Rectal smooth muscle tissue (tissue), 1 donor: ENCODE data around the gene RFFL.

Experiments used
- H3K27ac ChIP-seq: one replicate; pipeline ENCODE4 v1.7.0; 2013; ENCODE audit warnings: low read depth, low read length, inconsistent platforms
- H3K27me3 ChIP-seq: one replicate; pipeline ENCODE4 v1.7.0; 2013; ENCODE audit warnings: low read length; ENCODE audit not compliant: control insufficient read depth, insufficient read depth
- H3K36me3 ChIP-seq: one replicate; pipeline ENCODE4 v1.7.0; 2013; ENCODE audit warnings: low read length; ENCODE audit not compliant: control insufficient read depth, insufficient read depth
- H3K4me1 ChIP-seq: one replicate; pipeline ENCODE4 v1.7.0; 2013; ENCODE audit warnings: low read length; ENCODE audit not compliant: control insufficient read depth, insufficient read depth
- H3K4me3 ChIP-seq: one replicate; pipeline ENCODE4 v1.7.0; 2013; ENCODE audit warnings: low read length
- H3K9ac ChIP-seq: one replicate; pipeline ENCODE4 v1.7.0; 2013; ENCODE audit warnings: low read length

Gene RFFL

DNA sequence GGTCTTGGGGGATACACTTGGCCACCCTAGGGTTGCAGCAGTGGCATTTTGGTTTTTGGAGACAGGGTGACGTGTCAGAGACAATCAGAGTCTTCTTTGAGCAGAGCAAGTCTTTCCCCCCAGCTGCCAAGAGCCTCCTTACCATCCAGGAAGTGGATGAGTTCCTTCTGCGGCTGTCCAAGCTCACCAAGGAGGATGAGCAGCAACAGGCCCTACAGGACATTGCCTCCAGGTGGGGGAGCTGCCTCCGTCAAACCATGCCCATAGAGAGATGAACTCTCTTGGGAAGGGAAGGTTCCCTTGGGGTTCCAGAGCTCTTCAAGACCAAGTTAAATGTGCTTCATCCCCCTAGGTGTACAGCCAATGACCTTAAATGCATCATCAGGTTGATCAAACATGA is 71.9 kb downstream of the RFFL start:
- H3K36me3 ChIP-seq, result peaks cover 24% of the 10 kb centered on the region

DNA sequence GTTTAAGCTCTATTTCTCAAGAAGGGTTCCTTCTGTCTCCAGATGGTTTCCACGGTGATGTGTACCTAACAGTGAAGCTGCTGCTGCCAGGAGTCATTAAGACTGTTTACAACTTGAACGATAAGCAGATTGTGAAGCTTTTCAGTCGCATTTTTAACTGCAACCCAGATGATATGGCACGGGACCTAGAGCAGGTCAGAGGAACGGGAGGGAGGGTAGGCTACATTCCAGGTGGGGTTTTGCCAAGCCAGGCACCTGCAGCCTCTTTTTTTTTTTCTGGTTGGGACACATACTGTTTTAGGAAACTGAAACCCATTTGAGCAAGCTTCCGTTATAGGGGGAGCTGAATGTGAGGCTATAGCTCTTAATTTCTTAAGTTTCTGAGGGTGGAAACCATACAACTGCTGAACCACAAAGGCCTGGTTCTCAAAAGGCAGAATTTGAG is 72.6 kb downstream of the RFFL start:
- Histone ChIP-seq H3K27me3 (no peaks in the 10 kb centered on the region), H3K27ac (peak overlapping the region; percentile 18), H3K9ac (no peak overlapping the region), H3K4me3 (no peak overlapping the region), H3K4me1 (peaks cover 3% of the 10 kb centered on the region), H3K36me3 (peaks cover 24% of the 10 kb centered on the region)

More for the DNA sequence above, 71.9 kb downstream of the RFFL start:
- Histone ChIP-seq H3K4me3 (no peak overlapping the region), H3K27ac (peak overlapping the region; percentile 18), H3K9ac (no peak overlapping the region), H3K27me3 (no peaks in the 10 kb centered on the region), H3K4me1 (peaks cover 3% of the 10 kb centered on the region)

DNA sequence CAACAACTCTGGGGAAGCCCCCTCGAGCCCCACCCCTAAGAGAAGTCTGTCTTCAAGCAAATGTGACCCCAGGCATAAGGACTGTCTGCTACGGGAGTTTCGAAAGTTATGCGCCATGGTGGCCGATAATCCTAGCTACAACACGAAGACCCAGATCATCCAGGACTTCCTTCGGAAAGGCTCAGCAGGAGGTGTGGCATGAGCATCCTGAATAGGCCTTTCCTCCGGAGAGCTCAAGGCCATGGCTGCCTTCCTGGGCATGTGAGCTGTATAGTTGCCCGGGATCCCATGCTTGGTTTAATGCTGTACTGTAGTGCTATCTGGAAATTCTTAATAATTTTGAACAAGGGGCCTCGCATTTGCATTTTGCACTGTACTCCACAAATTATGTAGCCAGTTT is 74.0 kb downstream of the RFFL start:
- H3K9ac ChIP-seq, result no peak overlapping the region
- no peak overlapping the region for H3K4me3 ChIP-seq
- H3K27ac ChIP-seq, result no peak overlapping the region
- H3K36me3 ChIP-seq, result peaks cover 24% of the 10 kb centered on the region
- H3K27me3 ChIP-seq, result no peaks in the 10 kb centered on the region
- peaks cover 3% of the 10 kb centered on the region for H3K4me1 ChIP-seq

DNA sequence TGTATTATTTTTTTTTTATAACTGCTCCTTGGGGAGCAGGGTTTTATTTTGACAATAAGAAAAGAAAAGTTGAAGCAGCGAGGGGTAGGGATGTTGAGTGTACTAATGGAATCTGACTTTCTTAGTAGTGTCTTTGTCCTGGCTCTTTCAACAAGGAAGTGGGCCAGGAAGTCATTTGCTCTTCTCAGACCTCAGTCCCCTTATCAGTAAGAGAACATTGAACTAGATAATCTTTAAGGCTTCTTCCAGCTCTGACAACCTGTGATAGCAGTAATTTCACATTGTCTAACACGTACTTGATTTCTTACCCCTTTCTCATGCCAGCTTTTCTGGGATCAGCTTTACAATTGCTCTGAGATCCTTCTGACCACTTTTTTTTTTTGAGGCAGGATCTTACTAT is 74.9 kb downstream of the RFFL start:
- Histone ChIP-seq H3K4me3 (no peak overlapping the region), H3K9ac (no peak overlapping the region), H3K27ac (no peak overlapping the region), H3K4me1 (peaks cover 3% of the 10 kb centered on the region), H3K27me3 (no peaks in the 10 kb centered on the region), H3K36me3 (peaks cover 21% of the 10 kb centered on the region)

DNA sequence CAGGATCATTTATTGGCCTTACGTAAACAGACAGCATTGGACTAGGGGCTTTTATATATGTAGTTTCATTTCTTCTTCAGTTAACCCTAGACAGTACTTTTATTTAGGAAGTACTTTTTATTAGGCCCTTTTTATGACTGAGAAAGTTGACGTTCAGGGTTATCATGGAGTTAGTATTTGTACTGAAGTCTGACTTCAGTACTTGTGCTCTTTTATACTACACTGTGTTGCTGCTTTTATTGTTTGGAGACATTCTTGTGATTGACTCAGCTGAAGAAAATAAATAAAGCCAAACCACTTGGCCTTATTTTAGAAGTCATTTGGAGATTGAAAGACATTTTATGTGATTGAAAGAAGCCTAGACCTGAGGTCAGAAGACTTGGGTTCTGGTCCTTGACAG is 76.3 kb downstream of the RFFL start:
- Histone ChIP-seq H3K27me3 (no peaks in the 10 kb centered on the region), H3K27ac (no peak overlapping the region), H3K36me3 (peaks cover 17% of the 10 kb centered on the region), H3K4me1 (peaks cover 7% of the 10 kb centered on the region), H3K4me3 (no peak overlapping the region), H3K9ac (no peak overlapping the region)

DNA sequence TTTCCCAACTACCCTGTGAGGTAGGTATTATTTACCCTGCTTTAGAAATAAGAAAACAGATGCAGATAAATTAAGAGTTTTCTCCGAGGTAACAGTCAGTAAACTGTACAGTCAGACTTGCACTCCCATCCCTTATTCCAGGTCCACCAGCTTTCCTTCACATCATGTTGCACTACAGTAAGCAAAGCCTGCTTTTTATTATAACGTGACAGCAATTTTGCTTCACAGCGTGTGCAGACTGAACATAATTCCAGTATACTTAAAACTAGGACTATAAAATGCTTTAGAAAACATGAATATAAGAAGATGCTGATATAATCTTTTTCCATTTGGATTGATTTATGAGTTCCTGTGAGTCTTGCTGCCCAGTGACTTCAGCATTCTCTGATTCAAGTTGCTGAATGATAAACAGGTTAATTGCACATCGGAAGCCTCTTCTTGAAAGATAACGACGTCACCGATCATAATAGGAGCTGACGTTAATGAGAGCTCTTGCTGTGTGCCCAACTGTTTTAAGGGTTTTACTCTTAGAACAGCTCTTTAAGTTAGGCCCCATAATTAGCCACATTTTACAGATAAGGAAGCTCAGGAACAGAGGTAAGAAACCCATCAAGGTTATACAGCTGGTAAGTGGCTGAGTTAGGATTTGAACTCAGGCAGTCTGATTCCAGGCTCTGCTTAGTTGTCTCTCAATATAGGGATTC is 81.8 kb downstream of the RFFL start:
- no peaks in the 10 kb centered on the region for H3K36me3 ChIP-seq

DNA sequence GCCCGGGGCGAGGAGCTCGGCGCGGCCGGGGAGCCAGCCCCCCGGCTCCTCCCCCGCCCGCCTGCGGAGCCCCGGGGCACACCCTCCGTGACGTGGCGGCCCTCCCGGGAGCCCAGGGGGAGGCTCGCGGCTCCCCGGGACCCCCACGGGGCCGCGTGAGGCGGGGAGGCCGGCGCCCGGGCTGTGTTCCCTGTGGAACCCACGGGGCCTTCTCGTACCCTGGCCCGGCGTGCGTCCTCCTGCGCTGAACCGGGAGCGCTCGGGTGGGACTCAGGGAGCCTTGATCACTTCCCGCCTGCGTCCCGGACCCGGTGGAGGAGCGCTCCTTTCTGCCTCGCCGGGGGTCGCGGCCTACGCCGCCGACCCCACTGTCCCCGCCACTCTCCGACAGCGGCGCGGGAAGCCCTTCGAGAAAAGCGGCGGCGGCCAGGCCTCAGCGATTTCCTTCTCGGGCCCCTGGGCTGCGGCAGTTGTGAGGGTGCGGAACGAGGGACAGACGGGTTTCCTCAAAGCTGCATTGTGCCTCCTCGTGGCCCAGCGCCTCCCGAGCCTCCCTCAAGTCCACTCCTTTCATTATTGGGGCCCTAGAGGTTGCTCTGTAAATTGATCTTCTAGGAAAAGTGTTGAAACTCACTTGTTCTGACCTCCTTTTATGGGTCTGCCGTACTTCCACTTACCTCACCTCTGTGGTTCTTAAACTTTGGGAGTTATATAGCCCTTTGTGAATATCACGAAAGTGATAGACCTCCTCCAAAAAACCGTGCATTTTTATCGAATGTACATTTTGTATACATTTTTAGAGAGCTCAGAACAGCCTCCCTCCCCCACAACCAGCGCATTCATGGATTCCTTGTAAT is 82.6 kb downstream of the RFFL start:
- Histone ChIP-seq H3K4me1 (peaks cover 20% of the 10 kb centered on the region), H3K36me3 (no peaks in the 10 kb centered on the region), H3K27ac (peak overlapping the region; percentile 98), H3K27me3 (no peaks in the 10 kb centered on the region), H3K9ac (peak overlapping the region; percentile 97), H3K4me3 (peak overlapping the region; percentile 78)

More for the DNA sequence above, 81.8 kb downstream of the RFFL start:
- Histone ChIP-seq H3K4me1 (peaks cover 20% of the 10 kb centered on the region), H3K9ac (peak overlapping the region; percentile 97), H3K4me3 (peak overlapping the region; percentile 78), H3K27me3 (no peaks in the 10 kb centered on the region), H3K27ac (peak overlapping the region; percentile 98)

DNA sequence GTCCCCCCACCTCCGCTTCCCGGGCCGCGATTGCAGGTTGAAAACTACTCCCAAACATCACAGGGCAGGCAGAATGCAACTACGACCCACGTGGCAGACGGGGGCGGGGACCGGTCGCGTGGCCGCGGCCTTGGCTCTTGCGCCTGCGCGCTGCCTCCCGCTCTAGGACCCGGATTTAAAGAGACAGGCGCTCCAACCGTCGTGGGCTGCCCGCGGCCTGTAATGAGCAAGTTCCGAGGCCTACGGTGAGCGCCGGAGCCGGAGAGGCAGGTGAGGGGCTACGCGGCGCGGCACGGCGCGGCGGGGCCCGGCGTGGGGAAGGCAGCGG is 83.2 kb downstream of the RFFL start, which contains the start of gene LIG3:
TSS of gene LIG3 (plus strand) at position 160 of the 328 bp plus-strand sequence. CDS start 2,494 bp downstream, outside the sequence.
- Histone ChIP-seq H3K27ac (peak within 1 kb of the TSS; percentile 98), H3K27me3 (no peaks in the 10 kb centered on the region), H3K4me1 (peaks cover 20% of the 10 kb centered on the region)

DNA sequence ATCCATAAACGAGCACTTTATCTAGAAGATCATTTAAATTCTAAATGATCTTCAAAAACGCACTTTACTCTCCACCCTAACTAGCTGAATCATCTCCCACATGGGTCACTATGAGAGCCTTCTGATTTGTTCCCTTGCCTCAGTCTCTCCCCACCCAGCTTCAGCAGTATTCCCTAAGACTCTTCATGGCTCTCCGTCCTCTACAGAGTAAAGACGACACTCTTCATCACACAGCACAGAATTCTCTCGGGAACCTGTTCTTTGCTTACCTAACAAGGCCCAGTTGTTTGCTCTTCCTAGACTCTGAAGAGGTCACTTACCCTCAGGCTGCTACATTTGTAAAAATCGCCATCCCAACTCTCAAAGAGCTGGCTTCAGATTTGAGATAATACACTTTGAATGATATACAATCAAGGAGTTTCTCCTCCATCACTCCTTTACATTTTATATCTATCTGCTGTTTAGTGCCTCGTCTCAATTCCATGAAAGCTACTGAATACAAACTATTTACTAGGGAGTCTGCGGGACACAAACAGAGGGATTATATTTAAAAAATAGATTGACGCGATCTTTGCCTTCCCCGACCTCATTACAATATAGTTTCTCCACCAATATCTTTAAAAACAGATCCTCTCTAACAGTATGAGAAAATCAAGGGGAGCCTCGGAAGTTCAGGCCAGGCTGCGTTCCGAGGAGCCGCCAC is 83.7 kb downstream of the RFFL start:
- peak overlapping the region; percentile 98 for H3K27ac ChIP-seq
- H3K36me3 ChIP-seq, result no peaks in the 10 kb centered on the region
- no peaks in the 10 kb centered on the region for H3K27me3 ChIP-seq
- H3K4me3 ChIP-seq, result peak overlapping the region; percentile 78
- peaks cover 20% of the 10 kb centered on the region for H3K4me1 ChIP-seq
- peak overlapping the region; percentile 16 for H3K9ac ChIP-seq

More for the DNA sequence above, 83.2 kb downstream of the RFFL start, which contains the start of gene LIG3:
- no peaks in the 10 kb centered on the region for H3K36me3 ChIP-seq
- H3K4me3 ChIP-seq, result peak within 1 kb of the TSS; percentile 78
- H3K9ac ChIP-seq, result peak within 1 kb of the TSS; percentile 97

DNA sequence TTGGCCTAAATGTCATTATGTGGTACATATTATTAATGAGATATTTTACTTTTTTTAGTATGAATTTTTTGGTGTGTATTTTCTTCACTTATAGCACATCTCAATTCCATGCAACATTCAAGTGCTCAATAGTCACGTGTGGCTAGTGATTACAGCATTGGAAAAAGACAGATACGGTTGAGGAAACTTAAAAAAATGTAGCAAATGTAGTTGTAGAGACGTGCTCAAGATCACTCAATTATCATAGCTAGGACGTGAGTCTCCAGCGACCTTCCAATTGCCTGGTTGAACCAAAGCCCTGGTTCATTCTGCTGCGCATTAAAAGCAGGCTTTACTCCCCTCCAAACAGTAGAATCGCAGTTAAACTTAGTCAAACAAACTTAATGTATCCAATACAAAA is 84.4 kb downstream of the RFFL start:
- H3K4me3 ChIP-seq, result no peak overlapping the region
- H3K9ac ChIP-seq, result no peak overlapping the region
- no peak overlapping the region for H3K27ac ChIP-seq
- H3K4me1 ChIP-seq, result peaks cover 20% of the 10 kb centered on the region
- no peaks in the 10 kb centered on the region for H3K27me3 ChIP-seq
- no peaks in the 10 kb centered on the region for H3K36me3 ChIP-seq

DNA sequence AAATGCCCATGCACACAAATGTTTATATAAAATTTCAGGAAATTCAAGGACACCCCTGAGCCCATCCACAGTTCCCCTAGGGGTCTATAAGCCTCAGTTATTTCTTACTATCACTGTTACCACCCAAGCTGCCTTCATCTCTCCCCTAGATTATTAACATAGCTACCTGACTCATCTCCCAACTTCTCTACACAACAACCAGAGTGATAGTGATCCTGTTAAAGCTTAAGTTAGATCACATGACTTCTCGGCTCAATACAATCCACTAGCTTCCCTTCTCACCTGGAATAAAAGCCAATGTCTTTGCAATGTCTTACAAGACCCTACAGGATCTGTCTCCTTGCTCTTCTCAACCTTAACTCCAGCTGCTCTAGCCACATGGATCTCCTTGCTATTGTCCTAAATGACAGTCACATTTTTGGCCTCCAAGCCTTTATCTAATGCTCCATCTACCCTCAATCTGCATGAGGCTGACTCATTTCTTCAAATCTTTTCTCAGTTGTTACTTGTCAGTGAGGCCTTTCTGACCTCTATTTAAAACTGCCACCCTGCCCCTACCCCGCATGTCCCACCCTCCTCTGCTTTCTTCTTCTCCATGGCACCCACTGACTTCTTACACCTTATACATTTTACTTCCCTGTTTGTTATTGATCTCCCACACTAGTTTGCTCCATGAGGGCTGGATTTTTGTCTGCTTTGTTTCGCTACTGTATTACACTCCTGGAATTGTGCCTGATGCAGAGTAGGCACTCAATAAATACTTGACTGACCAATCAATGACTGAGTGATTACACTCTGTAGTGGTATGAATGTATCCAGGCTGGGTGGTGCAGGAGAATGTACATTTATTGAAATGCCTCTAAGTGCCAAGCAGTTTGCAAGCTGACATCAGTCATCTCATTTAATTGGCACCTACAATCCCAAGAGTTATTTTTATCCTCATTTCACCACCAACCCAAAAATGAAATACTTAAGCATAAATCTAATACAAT is 88.4 kb downstream of the RFFL start:
- no peak overlapping the region for H3K4me3 ChIP-seq
- H3K4me1 ChIP-seq, result peaks cover 6% of the 10 kb centered on the region
- H3K36me3 ChIP-seq, result no peaks in the 10 kb centered on the region
- no peaks in the 10 kb centered on the region for H3K27me3 ChIP-seq
- H3K27ac ChIP-seq, result no peak overlapping the region
- H3K9ac ChIP-seq, result no peak overlapping the region
